ENCODE results near the gene CLDN20.

The CLDN20 gene

DNA sequence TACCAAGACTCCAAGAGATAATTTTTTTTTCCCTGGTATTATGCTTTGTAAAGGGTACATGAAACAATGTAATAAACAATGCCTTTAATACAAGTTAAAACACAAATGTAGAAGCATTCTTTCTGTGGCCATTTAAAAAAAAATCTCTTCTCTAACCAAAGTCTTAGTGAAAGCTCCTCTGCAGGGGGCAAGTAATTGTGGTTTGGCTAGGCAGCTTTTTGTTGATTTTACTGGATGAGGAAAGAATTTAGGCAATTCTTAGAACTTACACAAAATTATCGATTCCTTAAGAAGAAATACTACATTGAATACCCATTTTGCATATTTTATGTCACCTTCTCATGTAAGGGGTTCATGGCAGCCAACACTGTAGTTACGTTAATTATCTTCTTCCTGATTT lies 38.1 kb downstream of the CLDN20 start (continued):
- TF ChIP-seq, protein P1, sequence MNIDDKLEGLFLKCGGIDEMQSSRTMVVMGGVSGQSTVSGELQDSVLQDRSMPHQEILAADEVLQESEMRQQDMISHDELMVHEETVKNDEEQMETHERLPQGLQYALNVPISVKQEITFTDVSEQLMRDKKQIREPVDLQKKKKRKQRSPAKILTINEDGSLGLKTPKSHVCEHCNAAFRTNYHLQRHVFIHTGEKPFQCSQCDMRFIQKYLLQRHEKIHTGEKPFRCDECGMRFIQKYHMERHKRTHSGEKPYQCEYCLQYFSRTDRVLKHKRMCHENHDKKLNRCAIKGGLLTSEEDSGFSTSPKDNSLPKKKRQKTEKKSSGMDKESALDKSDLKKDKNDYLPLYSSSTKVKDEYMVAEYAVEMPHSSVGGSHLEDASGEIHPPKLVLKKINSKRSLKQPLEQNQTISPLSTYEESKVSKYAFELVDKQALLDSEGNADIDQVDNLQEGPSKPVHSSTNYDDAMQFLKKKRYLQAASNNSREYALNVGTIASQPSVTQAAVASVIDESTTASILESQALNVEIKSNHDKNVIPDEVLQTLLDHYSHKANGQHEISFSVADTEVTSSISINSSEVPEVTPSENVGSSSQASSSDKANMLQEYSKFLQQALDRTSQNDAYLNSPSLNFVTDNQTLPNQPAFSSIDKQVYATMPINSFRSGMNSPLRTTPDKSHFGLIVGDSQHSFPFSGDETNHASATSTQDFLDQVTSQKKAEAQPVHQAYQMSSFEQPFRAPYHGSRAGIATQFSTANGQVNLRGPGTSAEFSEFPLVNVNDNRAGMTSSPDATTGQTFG (tag by site-specific recombination; IDR thresholded peaks at IDR 0.05; ENCODE audit: borderline replicate concordance): no peak
- TF ChIP-seq GFI1B (tag by site-specific recombination; IDR thresholded peaks at IDR 0.05) (0 out of 2 replicates have a peak, but pooled peaks have one; percentile 13), ZNF18 (tag by site-specific recombination; IDR thresholded peaks at IDR 0.05) (no peak), GLIS1 (tag by site-specific recombination; IDR thresholded peaks at IDR 0.05) (peak; percentile 55; the same call in 1 of the 2 replicates), SCRT2 (tag by site-specific recombination; IDR thresholded peaks at IDR 0.05) (no peak)

- Histone ChIP-seq H3K4me1 (ENCODE audit: control insufficient read depth, insufficient read depth, low read length) (peaks cover 6% of the 10 kb centered on the region; the same call in 1 of the 2 replicates), H3K27ac (ENCODE audit: extremely low read depth, low read depth, low read length) (no peak overlapping the region), H3K36me3 (ENCODE audit: control insufficient read depth in 2 of 2, insufficient read depth in 1 of 2, low read length in 2 of 2) (peaks cover 18 to 59% of the 10 kb centered on the region in 2 experiments), H3K4me3 (ENCODE audit: low read depth, low read length) (no peak overlapping the region), H3K9me3 (ENCODE audit: control insufficient read depth, insufficient read depth, low read depth, low read length) (no peaks in the 10 kb centered on the region)
- TF ChIP-seq ZNF549 (tag by site-specific recombination; IDR thresholded peaks at IDR 0.05) (no peak), GLI2 (tag by site-specific recombination; IDR thresholded peaks at IDR 0.05; ENCODE audit: borderline replicate concordance, low read depth) (no peak)
- ChIA-PET CTCF (interaction anchor here (1.1 to 1.8 kb wide), 3 partner anchors 9 to 375 kb away, joined by 4 to 7 read pairs (median 6); no protein-coding TSS in a partner anchor), POLR2A (no interaction called here)
Observed at GRCh38 chr6:155303361-155303870, 39.6 kb downstream of the CLDN20 start.

DNA sequence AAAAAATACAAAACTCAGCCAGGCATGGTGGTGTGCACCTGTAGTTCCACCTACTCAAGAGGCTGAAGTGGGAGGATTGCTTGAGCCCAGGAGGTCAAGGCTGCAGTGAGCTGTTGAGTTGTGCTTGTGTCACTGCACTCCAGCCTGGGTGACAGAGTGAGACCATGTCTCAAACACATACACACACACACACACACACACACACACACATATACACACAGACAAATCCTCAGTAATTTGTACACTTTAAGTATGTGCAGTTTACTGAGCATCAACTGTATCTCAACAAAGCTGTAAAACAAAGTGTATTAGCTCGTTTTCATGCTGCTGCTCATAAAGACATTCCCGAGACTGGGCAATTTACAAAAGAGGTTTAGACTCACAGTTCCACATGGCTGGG lies 43.1 kb downstream of the CLDN20 start:
- H3K27ac ChIP-seq (ENCODE audit: extremely low read depth, low read depth, low read length): no peak overlapping the region
- CTCF ChIA-PET: no interaction called here
- H3K36me3 ChIP-seq (ENCODE audit: control insufficient read depth in 2 of 2, insufficient read depth in 1 of 2, low read length in 2 of 2): peaks cover 30 to 65% of the 10 kb centered on the region in 2 experiments

DNA sequence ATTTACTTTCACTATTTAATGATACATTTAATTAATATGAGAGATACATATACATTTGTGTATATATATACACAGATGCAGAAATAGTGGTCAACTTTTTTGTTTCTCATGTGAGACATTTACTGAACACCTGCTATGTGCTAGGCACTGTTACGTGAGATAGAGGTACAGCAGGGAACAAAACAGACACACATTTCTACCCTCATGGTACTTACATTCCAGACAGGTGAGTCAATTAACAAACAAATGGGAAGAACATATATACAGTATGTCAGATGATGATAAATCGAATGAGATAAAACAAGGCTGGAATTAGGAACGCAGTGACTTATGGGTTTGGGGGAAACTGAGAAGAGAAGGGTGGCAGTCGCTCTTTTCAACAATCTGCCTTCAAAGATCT lies 45.3 kb downstream of the CLDN20 start:
- H3K9me3 ChIP-seq (ENCODE audit: control insufficient read depth, insufficient read depth, low read depth, low read length): no peaks in the 10 kb centered on the region
- H3K27ac ChIP-seq (ENCODE audit: extremely low read depth, low read depth, low read length): no peak overlapping the region
- H3K36me3 ChIP-seq (ENCODE audit: control insufficient read depth in 2 of 2, insufficient read depth in 1 of 2, low read length in 2 of 2): peaks cover 26 to 54% of the 10 kb centered on the region in 2 experiments
- POLR2A ChIA-PET: no interaction called here
- no peak for TF ChIP-seq GLIS2 (tag by site-specific recombination; IDR thresholded peaks at IDR 0.05)
- TF ChIP-seq ZNF585B (tag by site-specific recombination; IDR thresholded peaks at IDR 0.05): no peak
- no peak for TF ChIP-seq ZNF26 (tag by site-specific recombination; IDR thresholded peaks at IDR 0.05)
- peak; percentile 45; the same call in 1 of the 2 replicates for TF ChIP-seq ZNF664 (tag by site-specific recombination; IDR thresholded peaks at IDR 0.05)
- no peak for TF ChIP-seq TRIM28 (IDR thresholded peaks at IDR 0.05; ENCODE audit: borderline replicate concordance, low read length)
- H3K4me1 ChIP-seq (ENCODE audit: control insufficient read depth, insufficient read depth, low read length): peaks cover 5% of the 10 kb centered on the region; the same call in 1 of the 2 replicates
- no peak overlapping the region for H3K4me3 ChIP-seq (ENCODE audit: low read depth, low read length)
- CTCF ChIA-PET: no interaction called here

More for the DNA sequence above, 43.1 kb downstream of the CLDN20 start:
- Histone ChIP-seq H3K4me3 (ENCODE audit: low read depth, low read length) (no peak overlapping the region), H3K9me3 (ENCODE audit: control insufficient read depth, insufficient read depth, low read depth, low read length) (no peaks in the 10 kb centered on the region), H3K4me1 (ENCODE audit: control insufficient read depth, insufficient read depth, low read length) (peaks cover 9% of the 10 kb centered on the region; the same call in 1 of the 2 replicates)
- POLR2A ChIA-PET: no interaction called here
- peak; percentile 32; the same call in 1 of the 2 replicates for TF ChIP-seq ZSCAN4 (tag by site-specific recombination; IDR thresholded peaks at IDR 0.05)
- peak; percentile 54; the same call in 1 of the 2 replicates for TF ChIP-seq ZNF664 (tag by site-specific recombination; IDR thresholded peaks at IDR 0.05)
- no peak for TF ChIP-seq ZNF221 (tag by site-specific recombination; IDR thresholded peaks at IDR 0.05; ENCODE audit: borderline replicate concordance)
